ENCODE measurements around the gene LPAR5. TPM values are rescaled to one million over a fixed set of nuclear protein-coding genes. Genes with fewer than 3 reads are reported as not detected.

Gene LPAR5
- total and polyA plus RNA-seq, 2 experiments from 2014 or later, result 0.32 to 0.38 TPM

GRCh38 chr12:6575648-6576047, 60.1 kb downstream of the LPAR5 start (continued):
- TF ChIP-seq ZNF462 (CRISPR knock-in tag; IDR thresholded peaks at IDR 0.05) (no peak), JUNB (IDR thresholded peaks at IDR 0.05; ENCODE audit: unreplicated experiment) (no peak), CTCF (conservative IDR thresholded peaks at IDR 0.05; ENCODE audit: low read depth in 2 of 2) (no peak), POLR2AphosphoS5 (IDR thresholded peaks at IDR 0.05; ENCODE audit: low read depth) (no peak), EZH2phosphoT487 (IDR thresholded peaks at IDR 0.05; ENCODE audit: unreplicated experiment) (no peak), STAT1 (IDR thresholded peaks at IDR 0.05; ENCODE audit: unreplicated experiment) (no peak)

- Histone ChIP-seq H3K4me3 (no peak overlapping the region), H3K4me2 (no peak overlapping the region), H3F3A (replicated peaks; ENCODE audit: low read depth) (peaks cover 46% of the 10 kb centered on the region), H3K27ac (ENCODE audit: low read depth) (no peak overlapping the region), H4K20me1 (replicated peaks; ENCODE audit: insufficient read depth) (peaks cover 19% of the 10 kb centered on the region), H3K27me3 (ENCODE audit: insufficient read depth) (no peaks in the 10 kb centered on the region), H3K4me1 (ENCODE audit: insufficient read depth) (peaks cover 5% of the 10 kb centered on the region), H3K9me2 (ENCODE audit: insufficient read depth) (no peaks in the 10 kb centered on the region), H3K79me2 (replicated peaks; ENCODE audit: insufficient read depth) (0 out of 2 replicates have a peak, but pooled peaks cover 7% of the 10 kb centered on the region), H2AFZ (no peak overlapping the region), H3K36me3 (ENCODE audit: insufficient read depth) (peaks cover 76% of the 10 kb centered on the region)
- no peak for DNase-seq (ENCODE audit: low spot score)
- ATAC-seq, result no peak
- Mint-ChIP-seq H3K4me1 (peaks cover 8% of the 10 kb centered on the region), H3K36me3 (ENCODE audit: low read depth) (peaks cover 92% of the 10 kb centered on the region), H3K27me3 (ENCODE audit: insufficient read depth, low read depth, poor library complexity) (peaks cover 7% of the 10 kb centered on the region), H3K4me3 (no peak overlapping the region), H3K27ac (no peak overlapping the region), H3K9me3 (no peaks in the 10 kb centered on the region)
- TF ChIP-seq ZNF462 (CRISPR knock-in tag; IDR thresholded peaks at IDR 0.05) (no peak), ZNF114 (CRISPR knock-in tag; IDR thresholded peaks at IDR 0.05) (no peak)
These were observed 61.0 kb downstream of the LPAR5 start for GRCh38 chr12:6574576-6575295.
